ENCODE measurements around the gene ABHD15. TPM values are rescaled to one million over a fixed set of nuclear protein-coding genes. Genes with fewer than 3 reads are reported as not detected.

The ABHD15 gene
- total RNA-seq, 1 experiment from 2014 or later, result 8.2 TPM

DNA sequence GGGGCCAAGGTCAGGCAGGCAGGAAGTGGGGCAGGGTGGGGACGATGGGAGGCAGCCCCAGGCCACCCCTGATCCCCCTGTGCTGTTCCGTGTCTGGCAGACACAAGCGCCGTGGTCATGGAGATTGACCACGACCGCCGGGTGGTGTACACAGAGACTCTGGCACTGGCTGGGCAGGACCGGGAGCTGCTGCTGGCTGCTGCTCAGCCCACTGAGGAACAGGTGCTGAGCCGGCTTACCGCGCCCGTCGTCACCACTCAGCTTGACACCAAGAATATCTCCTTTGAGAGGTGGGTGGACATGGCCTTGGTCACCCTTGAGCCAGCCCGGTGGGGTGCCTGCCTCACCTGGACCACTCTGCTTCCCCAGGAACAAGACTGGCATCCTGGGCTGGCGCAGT lies 42.1 kb upstream of the ABHD15 start:
- POLR2A ChIA-PET, result no interaction called here

More for the DNA sequence above, 42.1 kb upstream of the ABHD15 start:
- CTCF ChIA-PET, result interaction anchor here (4.3 kb wide), 1 partner anchor 9 kb away, joined by 28 read pairs; no protein-coding TSS in a partner anchor
- BruUV-seq (replicated peaks), result no TSS peak
- Histone ChIP-seq H3K9me3 (ENCODE audit: control insufficient read depth in 1 of 2, insufficient read depth in 1 of 2, low read depth in 1 of 2, low read length in 2 of 2) (no peaks in the 10 kb centered on the region), H3K9ac (ENCODE audit: low read length) (no peak overlapping the region), H3K36me3 (ENCODE audit: control insufficient read depth in 1 of 2, insufficient read depth in 2 of 2, low read length in 2 of 2) (no peaks in the 10 kb centered on the region), H3K79me2 (ENCODE audit: insufficient read depth, low read length) (peaks cover 4% of the 10 kb centered on the region; the same call in 1 of the 2 replicates), H3K27ac (ENCODE audit: low read depth, low read length) (no peak overlapping the region), H3K9me2 (ENCODE audit: insufficient read depth) (no peaks in the 10 kb centered on the region), H3K4me1 (ENCODE audit: control insufficient read depth in 1 of 2, insufficient read depth in 2 of 2, low read length in 2 of 2) (no peaks in the 10 kb centered on the region), H4K20me1 (ENCODE audit: insufficient read depth) (no peaks in the 10 kb centered on the region), H3K27me3 (ENCODE audit: insufficient read depth, low read length) (no peaks in the 10 kb centered on the region), H3K4me3 (replicated peaks in 1 of 2; ENCODE audit: low read depth in 1 of 2, low read length in 2 of 2) (no peak overlapping the region), H3K4me2 (ENCODE audit: low read length) (no peak overlapping the region), H2AFZ (ENCODE audit: low read depth, low read length, poor library complexity, severe bottlenecking) (no peak overlapping the region)
- ATAC-seq (no peak), DNase-seq (ENCODE audit: low read depth, low spot score) (no peak)
- TF ChIP-seq EGR1 (IDR thresholded peaks at IDR 0.05; ENCODE audit: low read depth) (no peak), YY1 (IDR thresholded peaks at IDR 0.05; ENCODE audit: extremely low read depth, insufficient replicate concordance, low read depth, low read length) (no peak), FOSL1 (IDR thresholded peaks at IDR 0.05; ENCODE audit: low read depth) (no peak), POLR2AphosphoS5 (IDR thresholded peaks at IDR 0.05; ENCODE audit: low read depth, low read length) (no peak), SIN3A (IDR thresholded peaks at IDR 0.05; ENCODE audit: low read depth) (no peak), CBX3 (IDR thresholded peaks at IDR 0.05; ENCODE audit: low read depth) (no peak), RAD21 (IDR thresholded peaks at IDR 0.05; ENCODE audit: low read depth) (no peak), REST (IDR thresholded peaks at IDR 0.05; ENCODE audit: low read depth) (no peak), ZFX (IDR thresholded peaks at IDR 0.05) (no peak), ELF1 (IDR thresholded peaks at IDR 0.05; ENCODE audit: borderline replicate concordance, low read depth) (no peak), SP1 (IDR thresholded peaks at IDR 0.05; ENCODE audit: low read depth) (no peak), EZH2 (IDR thresholded peaks at IDR 0.05) (no peak), EZH2phosphoT487 (IDR thresholded peaks at IDR 0.05; ENCODE audit: borderline replicate concordance) (no peak), MAX (IDR thresholded peaks at IDR 0.05) (no peak), ZNF274 (IDR thresholded peaks at IDR 0.05; ENCODE audit: low read depth, low read length) (no peak), POLR2A (IDR thresholded peaks at IDR 0.05; ENCODE audit: borderline replicate concordance, extremely low read depth, insufficient read depth, insufficient read length) (no peak)
- TF ChIP-seq, protein P1, sequence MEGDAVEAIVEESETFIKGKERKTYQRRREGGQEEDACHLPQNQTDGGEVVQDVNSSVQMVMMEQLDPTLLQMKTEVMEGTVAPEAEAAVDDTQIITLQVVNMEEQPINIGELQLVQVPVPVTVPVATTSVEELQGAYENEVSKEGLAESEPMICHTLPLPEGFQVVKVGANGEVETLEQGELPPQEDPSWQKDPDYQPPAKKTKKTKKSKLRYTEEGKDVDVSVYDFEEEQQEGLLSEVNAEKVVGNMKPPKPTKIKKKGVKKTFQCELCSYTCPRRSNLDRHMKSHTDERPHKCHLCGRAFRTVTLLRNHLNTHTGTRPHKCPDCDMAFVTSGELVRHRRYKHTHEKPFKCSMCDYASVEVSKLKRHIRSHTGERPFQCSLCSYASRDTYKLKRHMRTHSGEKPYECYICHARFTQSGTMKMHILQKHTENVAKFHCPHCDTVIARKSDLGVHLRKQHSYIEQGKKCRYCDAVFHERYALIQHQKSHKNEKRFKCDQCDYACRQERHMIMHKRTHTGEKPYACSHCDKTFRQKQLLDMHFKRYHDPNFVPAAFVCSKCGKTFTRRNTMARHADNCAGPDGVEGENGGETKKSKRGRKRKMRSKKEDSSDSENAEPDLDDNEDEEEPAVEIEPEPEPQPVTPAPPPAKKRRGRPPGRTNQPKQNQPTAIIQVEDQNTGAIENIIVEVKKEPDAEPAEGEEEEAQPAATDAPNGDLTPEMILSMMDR (IDR thresholded peaks at IDR 0.05 in 2 of 3, conservative IDR thresholded peaks at IDR 0.05 in 1 of 3; ENCODE audit: borderline replicate concordance in 1 of 3, insufficient read depth in 1 of 3, low read depth in 2 of 3, low read length in 2 of 3), result no peak
- TF ChIP-seq, protein P2, sequence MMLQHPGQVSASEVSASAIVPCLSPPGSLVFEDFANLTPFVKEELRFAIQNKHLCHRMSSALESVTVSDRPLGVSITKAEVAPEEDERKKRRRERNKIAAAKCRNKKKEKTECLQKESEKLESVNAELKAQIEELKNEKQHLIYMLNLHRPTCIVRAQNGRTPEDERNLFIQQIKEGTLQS (IDR thresholded peaks at IDR 0.05), result no peak
- intact Hi-C loops (cut with micrococcal nuclease), result no loop called here
- RAD21 ChIA-PET (ENCODE audit: low non-redundant PET in 1 of 2, low total read pairs in 2 of 2, uncharacterized antibody in 2 of 2, unreplicated experiment in 2 of 2), result no interaction called here

Data from HCT116 (cell line).